GM12874 (cell line): ENCODE results near the gene ZNF497.

Experiments
- TF ChIP-seq, protein P1 (sequence below): IDR thresholded peaks from 2 replicates; pipeline ENCODE4 v1.5.1; 2011; ENCODE audit warnings: low read depth, mild to moderate bottlenecking, control low read depth, low read length, moderate library complexity; ENCODE audit not compliant: insufficient read depth

Gene ZNF497

GRCh38 chr19:58381460-58382212 is 19.1 kb upstream of the ZNF497 start:
- TF ChIP-seq, protein P1, sequence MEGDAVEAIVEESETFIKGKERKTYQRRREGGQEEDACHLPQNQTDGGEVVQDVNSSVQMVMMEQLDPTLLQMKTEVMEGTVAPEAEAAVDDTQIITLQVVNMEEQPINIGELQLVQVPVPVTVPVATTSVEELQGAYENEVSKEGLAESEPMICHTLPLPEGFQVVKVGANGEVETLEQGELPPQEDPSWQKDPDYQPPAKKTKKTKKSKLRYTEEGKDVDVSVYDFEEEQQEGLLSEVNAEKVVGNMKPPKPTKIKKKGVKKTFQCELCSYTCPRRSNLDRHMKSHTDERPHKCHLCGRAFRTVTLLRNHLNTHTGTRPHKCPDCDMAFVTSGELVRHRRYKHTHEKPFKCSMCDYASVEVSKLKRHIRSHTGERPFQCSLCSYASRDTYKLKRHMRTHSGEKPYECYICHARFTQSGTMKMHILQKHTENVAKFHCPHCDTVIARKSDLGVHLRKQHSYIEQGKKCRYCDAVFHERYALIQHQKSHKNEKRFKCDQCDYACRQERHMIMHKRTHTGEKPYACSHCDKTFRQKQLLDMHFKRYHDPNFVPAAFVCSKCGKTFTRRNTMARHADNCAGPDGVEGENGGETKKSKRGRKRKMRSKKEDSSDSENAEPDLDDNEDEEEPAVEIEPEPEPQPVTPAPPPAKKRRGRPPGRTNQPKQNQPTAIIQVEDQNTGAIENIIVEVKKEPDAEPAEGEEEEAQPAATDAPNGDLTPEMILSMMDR, result no peak

DNA sequence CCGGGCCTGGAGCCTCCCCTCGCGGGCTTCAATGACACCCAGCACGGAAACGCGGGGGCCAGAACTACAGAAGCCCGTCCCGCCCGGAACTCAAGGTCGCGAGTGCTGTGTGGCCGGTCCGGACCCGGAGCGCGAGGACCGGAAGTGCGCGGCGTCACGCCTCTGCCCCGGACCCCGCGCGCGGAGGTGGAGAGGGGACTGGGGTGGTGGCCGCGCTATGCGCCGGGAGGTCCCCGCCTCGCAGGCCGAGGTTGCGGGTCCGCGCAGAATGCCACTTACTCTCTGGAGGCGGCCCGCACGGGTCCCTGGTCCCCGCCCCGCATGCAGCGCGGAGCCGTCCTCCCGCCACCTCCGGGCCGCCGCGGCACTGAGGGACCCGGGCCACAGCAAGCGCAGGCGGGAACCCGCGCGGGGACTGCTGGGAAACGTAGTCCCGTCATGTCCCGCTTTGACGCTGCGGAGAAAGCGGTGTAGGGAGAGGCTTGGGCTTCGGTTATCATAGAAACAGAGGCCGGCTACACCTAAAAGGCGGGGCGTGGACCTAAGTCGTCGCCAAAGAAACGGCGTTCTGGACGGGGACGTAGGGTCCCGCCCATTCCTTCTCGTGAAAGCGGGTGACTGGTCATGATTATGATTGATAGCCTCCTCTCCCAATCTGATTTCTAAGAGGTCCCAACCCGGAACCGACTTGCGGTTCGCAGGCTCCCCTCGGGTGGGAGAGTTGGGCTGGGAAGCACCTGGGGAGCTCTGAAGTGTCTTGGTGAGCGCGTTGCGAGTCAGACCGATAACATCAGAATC is 18.3 kb upstream of the ZNF497 start, which contains the start of gene ZNF837:
TSS of gene ZNF837 (minus strand) at position 369 of the 798 bp plus-strand sequence. CDS start 11,698 bp downstream, outside the sequence.
- TF ChIP-seq, protein P1, result no peak

DNA sequence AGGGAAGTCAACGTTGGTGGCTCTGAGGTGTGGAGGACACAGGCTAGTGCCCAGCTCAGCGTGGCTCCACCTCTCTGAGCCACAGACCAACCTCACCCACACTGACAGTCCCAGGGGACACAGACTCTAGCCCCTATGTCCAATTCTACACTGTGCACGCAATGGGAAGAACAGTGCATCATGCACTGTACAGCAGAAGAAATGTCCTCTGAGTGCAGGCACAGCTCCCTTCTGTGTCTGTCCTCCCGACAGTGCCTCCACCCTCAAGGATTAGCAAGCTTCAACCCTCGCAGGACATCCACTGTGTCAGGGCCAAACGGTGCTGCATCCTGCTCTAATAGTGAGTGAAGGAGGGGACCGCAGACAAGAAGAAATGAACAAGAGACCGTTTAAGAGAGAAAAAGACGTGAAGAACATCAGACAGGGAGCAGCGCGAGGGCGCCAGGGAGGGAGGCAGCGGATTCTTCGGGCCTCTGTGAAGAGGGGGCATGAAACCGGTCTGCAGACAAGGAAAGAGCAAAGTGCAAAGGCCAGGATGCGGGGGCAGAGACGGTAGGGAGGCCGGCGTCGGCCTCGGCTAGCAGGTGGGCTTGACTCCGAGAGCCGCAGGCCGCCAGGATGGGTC is 17.6 kb upstream of the ZNF497 start:
- TF ChIP-seq, protein P1, result no peak

DNA sequence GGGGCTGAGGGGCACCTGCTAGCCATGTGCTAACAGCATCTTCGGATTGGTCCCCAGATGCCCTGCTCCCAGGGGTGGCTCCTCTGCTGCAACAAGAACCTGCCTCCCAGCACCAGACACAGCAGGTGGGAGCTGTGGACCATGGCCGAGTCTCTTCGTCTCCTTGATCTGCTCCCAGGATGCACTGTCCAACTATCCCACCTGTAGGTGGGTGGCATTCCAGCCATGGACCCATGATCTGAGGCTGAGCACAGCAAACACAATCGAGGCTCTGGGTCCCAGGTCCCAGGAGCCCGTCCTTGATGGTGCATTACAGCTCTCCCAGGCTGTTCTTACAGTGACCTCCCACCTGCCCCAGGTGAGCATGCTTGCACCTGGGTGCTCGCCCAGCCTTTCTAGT is 16.7 kb upstream of the ZNF497 start:
- TF ChIP-seq, protein P1, result no peak

DNA sequence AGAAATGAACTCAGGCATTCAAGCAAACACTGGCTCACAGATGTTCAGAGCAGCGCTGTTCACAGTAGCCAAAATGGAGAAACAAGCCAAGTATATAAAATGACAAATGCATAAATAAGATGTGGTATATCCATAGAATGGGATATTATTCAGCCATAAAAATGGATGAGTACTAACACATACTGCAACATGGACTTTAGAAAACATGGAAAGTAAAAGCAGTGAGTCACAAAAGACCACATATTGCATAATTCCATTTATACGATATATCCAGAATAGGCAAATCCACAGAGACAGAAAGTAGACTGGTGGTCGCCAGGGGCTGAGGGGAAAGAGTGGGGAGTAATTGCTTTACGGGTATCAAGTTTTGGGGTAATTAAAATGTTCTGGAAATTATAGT is 11.6 kb upstream of the ZNF497 start:
- TF ChIP-seq, protein P1, result no peak

GRCh38 chr19:58372311-58373133 is 10.0 kb upstream of the ZNF497 start:
- TF ChIP-seq, protein P1, result no peak
